Measurements from ENCODE around the gene TUBA3E. TPM values are rescaled to one million over a fixed set of nuclear protein-coding genes. Genes with fewer than 3 reads are reported as not detected.
"Not testable (repeated sequence)": the region's sequence is repeated elsewhere in the genome, so short reads cannot be mapped to it uniquely, and the experiment has no call there.

Gene TUBA3E
- polyA plus RNA-seq, 1 donor from 2014 or later = not detected

DNA sequence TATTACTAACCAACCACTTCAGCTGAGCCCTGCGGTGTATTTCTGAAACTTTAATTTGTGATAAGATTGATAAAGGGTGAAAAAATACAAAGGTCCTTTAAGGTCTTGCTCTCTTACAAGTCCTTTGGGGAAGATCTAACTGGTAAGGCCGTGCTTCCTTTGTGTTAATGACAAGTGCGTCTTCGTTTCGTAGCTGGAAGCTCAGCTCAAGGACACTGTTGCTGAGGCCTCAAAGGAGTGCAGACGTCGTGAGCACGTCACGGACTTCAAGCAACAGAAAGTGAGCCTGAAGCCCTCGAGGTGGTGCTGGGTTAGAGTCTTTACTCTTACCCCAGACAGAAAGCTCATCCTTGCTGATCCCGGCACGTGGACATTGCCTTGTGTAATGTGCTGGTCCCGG, 8.8 kb upstream of the TUBA3E start:
- not testable (repeated sequence) for H3K4me1 Mint-ChIP-seq, H3K4me3 Mint-ChIP-seq, H3K27ac Mint-ChIP-seq, H3K9me3 Mint-ChIP-seq, H3K36me3 Mint-ChIP-seq, H3K27me3 Mint-ChIP-seq

DNA sequence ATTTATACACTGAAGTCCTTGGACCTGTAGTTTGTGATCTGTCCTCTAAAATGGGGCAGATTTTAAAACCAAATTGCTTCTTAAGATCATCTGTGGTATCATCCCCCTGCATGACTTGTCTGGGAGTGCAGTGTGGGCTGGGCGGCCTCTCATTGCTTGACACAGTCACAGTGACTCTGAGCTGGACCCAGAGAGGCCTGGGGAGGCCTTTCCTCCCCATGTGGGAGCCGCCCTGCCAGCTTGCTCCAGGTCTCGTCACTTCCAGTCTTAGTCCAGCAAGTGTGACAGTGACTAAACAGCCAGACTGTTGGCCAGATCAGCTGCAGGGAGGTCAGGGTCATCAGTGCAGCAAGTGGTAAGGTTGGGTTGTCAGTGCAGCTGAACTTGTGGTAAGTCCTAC, 4.9 kb upstream of the TUBA3E start:
- H3K27ac Mint-ChIP-seq, H3K4me3 Mint-ChIP-seq, H3K9me3 Mint-ChIP-seq, H3K4me1 Mint-ChIP-seq, H3K36me3 Mint-ChIP-seq, H3K27me3 Mint-ChIP-seq: not testable (repeated sequence)

DNA sequence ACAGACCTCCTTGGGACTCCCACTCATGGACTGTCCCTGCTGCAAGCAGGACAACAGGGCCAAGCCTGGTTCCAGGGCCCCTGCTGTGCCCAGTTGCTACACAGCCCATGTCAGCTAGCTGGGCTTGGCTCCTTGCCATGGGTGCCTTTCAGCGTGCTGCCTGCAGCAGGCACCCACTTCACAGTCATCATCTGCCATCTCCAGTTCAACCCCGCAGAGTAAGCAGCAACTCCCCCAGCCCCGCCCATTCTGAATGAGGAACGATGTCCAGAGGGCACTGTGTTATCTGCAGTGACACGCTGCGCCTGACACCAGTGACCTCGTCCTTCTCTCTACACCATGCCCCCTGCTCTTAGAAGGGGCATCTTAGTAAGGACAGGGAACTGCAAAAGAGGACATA, 4.3 kb upstream of the TUBA3E start:
- not testable (repeated sequence) for H3K9me3 Mint-ChIP-seq, H3K4me3 Mint-ChIP-seq, H3K27me3 Mint-ChIP-seq, H3K36me3 Mint-ChIP-seq, H3K4me1 Mint-ChIP-seq, H3K27ac Mint-ChIP-seq

DNA sequence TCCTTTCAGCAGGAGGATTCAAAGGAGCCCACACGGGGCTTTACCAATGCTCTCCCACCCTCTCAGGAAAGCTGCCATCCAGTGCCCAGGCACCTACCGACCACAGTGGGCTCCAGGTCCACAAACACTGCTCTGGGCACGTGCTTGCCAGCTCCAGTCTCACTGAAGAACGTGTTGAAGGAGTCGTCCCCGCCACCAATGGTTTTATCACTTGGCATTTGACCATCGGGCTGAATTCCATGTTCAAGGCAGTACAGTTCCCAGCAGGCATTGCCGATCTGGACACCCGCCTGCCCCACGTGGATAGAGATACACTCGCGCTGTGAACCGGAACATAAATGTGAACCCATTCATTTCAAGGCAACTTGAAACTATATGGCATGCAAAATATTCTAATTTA, 2.2 kb downstream of the TUBA3E start:
- not testable (repeated sequence) for H3K36me3 Mint-ChIP-seq, H3K4me3 Mint-ChIP-seq, H3K27me3 Mint-ChIP-seq, H3K4me1 Mint-ChIP-seq, H3K27ac Mint-ChIP-seq, H3K9me3 Mint-ChIP-seq

DNA sequence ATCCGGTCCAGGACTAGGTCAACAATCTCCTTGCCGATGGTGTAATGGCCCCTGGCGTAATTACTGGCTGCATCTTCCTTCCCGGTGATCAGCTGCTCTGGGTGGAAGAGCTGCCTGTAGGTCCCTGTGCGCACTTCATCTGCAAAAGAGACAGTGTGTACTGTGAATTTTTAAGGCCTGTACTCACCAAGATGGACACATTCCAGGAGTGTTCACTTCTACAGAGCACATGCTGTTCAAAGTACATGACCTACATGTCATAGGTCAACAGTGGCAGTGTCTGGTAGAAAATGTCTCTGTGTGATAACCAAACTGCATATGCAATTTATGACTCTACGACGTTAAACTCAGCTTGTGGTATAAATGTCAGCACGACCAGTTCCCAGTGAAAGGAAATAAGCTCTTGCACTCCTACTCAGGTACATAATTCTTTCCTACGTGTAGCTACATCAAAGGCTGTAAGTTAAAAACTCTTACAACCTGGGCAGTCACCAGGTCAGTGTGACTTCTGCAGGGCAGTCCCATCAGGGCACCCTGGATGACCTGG, 3.1 kb downstream of the TUBA3E start:
- not testable (repeated sequence) for H3K9me3 Mint-ChIP-seq, H3K27ac Mint-ChIP-seq, H3K4me3 Mint-ChIP-seq, H3K4me1 Mint-ChIP-seq, H3K27me3 Mint-ChIP-seq, H3K36me3 Mint-ChIP-seq

DNA sequence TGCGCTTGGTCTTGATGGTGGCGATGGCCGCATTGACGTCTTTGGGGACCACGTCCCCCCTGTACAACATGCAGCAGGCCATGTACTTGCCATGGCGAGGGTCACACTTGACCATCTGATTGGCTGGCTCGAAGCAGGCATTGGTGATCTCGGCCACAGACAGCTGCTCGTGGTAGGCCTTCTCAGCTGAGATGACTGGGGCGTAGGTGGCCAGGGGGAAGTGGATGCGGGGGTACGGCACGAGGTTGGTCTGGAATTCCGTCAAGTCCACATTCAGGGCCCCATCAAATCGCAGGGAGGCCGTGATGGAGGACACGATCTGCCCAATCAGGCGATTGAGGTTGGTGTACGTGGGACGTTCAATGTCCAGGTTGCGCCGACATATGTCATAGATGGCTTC, 4.4 kb downstream of the TUBA3E start:
- not testable (repeated sequence) for H3K27me3 Mint-ChIP-seq, H3K4me1 Mint-ChIP-seq, H3K27ac Mint-ChIP-seq, H3K36me3 Mint-ChIP-seq, H3K4me3 Mint-ChIP-seq, H3K9me3 Mint-ChIP-seq

DNA sequence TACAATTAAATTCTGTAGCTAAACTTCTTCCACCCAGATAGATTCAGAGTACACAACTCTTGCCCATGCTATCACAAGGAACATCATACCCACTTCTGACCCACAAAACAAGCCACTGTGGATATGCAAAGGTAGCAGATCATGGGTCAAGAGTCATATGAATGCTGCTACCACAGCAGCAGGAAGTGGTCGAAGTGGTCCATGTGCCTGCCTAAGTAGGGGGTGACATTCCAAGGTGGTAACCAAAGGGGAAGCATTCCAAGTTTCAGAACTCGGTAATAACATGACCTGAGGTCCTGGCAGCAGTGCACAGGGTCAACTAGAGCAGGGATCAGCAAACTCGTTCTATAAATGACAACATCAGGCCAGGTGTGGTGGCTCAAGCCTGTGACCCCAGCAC, 5.8 kb downstream of the TUBA3E start:
- H3K27me3 Mint-ChIP-seq, H3K4me3 Mint-ChIP-seq, H3K9me3 Mint-ChIP-seq, H3K4me1 Mint-ChIP-seq, H3K27ac Mint-ChIP-seq, H3K36me3 Mint-ChIP-seq: not testable (repeated sequence)

DNA sequence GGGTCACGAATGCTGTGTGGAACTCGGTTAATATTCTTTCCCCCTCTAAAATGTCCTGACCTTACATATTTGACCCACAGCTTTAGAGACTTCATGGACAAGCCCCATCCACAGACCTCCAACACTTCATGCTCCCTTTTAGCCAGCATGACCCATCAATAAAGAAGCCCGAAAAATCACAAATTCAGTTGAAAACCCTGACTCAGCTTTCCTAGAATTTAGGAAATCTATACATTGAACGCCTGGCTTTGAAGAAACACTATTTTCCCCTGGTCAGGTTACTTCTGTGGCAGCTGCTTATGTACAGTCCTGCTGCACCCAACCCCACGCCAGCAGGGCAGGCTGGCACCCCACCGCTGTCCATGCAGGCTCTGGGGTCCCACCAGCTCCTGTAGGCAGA, 6.9 kb downstream of the TUBA3E start:
- H3K36me3 Mint-ChIP-seq, H3K9me3 Mint-ChIP-seq, H3K4me3 Mint-ChIP-seq, H3K27ac Mint-ChIP-seq, H3K27me3 Mint-ChIP-seq, H3K4me1 Mint-ChIP-seq: not testable (repeated sequence)

DNA sequence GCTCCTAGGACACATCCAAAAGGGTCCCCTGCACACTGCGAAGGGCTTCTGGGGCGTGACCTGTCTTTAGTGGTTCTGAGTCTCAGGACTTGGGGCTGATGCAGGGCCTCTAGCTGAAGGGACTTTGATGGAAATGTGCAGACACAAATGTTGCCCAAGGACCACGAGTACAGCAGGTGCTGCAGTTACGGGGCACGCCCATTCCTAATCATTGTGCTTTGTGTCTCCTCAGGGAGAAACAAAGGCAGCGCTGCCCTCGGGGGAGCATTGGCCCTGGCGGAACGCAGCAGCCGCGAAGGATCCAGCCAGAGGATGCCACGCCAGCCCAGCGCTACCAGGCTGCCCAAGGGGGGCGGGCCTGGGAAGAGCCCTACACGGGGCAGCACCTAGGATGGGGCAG, 8.0 kb downstream of the TUBA3E start:
- no peak overlapping the region for H3K27ac Mint-ChIP-seq
- H3K4me3 Mint-ChIP-seq = no peak overlapping the region
- H3K27me3 Mint-ChIP-seq = no peaks in the 10 kb centered on the region
- H3K36me3 Mint-ChIP-seq = peaks cover 2% of the 10 kb centered on the region
- no peaks in the 10 kb centered on the region for H3K9me3 Mint-ChIP-seq
- H3K4me1 Mint-ChIP-seq = peaks cover 0 to 3% (median 0%) of the 10 kb centered on the region in 3 donors

DNA sequence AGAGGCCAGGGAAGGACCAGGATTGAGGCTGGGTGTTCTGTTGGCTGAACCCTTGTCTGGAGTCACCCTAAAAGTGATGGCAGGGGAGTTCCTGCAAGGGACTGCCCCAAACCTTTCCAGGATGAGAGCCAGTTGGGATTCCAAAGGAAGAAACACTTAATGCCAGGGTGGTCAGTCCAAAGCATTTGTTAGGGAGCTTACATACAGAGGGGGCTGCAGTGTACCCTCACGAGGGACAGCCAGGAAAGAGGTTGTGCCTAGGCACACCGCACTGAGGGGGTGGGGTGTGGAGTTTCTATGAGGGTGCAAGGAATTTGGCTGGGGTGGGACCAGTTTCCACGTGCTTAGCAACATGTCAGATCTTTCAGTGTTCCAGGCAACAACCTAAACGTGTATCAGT, 9.3 kb downstream of the TUBA3E start:
- not testable (repeated sequence) for H3K9me3 Mint-ChIP-seq, H3K27ac Mint-ChIP-seq, H3K4me1 Mint-ChIP-seq, H3K4me3 Mint-ChIP-seq, H3K36me3 Mint-ChIP-seq, H3K27me3 Mint-ChIP-seq

DNA sequence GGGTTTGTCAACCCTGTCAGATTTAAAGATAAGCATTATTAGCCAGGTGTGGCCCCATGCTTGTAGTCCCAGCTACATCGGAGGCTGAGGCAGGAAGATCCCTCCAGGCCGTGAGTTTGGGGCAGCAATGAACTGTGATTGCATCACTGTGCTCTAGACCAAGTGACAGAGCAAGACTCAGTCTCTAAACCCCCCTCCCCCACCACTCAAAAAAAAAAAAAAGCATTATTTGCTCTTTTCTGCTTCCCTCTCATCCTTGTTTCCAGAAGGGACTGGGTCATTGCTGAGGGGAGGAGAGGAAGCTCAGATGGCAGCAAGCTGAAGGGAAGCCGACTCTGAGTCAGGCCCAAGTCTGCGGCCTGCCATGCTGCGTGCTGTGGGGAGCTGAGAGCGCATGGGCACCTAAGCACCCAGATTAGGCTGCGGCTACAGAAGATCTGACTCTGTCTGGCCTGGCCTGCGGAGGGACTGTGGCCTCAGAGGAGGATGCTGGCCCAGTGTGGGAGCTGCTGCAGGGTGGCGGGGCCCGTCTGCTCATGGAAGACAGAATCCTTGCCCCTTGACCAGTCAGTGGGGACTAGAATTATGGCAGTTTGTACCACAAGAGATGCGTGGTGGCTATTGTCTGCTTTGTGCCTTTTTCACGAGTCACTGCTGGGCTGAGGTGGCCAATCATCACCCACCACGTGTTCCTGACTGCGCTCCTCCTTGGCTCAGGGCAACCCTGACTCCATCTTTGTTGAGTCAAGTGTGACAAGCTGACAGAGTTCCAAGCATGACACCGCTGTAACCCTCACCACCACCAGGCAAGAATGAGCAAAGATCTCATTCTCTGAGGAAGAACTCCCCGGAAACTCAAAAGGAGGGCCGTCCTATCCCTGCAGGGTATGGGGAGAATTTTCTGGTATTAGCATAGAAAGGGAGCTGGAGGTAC, 10.1 kb downstream of the TUBA3E start:
- not testable (repeated sequence) for H3K4me1 Mint-ChIP-seq, H3K9me3 Mint-ChIP-seq, H3K36me3 Mint-ChIP-seq, H3K27ac Mint-ChIP-seq, H3K27me3 Mint-ChIP-seq
- H3K4me3 Mint-ChIP-seq = peak overlapping the region in 1 of 4 donors; percentile 52

DNA sequence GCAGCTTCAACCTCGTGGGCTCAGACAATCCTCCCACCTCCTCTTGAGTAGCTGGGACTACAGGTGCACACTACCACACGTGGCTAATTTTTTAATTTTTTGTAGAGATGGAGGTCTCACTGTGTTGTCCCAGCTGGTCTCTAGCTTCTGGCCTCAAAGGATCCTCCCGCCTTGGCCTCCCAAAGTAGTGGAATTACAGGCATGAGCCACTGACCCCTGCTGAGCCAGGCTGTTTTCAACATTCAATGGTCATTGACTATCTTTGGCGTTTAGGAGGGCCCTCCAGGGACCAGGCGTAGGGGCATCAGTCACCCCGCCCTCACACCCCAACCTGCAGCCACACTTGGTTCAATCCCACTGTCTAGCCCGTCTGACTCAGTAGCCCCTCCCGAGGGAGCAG, 11.0 kb downstream of the TUBA3E start:
- Mint-ChIP-seq H3K27me3 (no peaks in the 10 kb centered on the region), H3K27ac (no peak overlapping the region), H3K4me1 (peaks cover 0 to 7% (median 3%) of the 10 kb centered on the region in 3 donors), H3K36me3 (peaks cover 1% of the 10 kb centered on the region), H3K4me3 (peak overlapping the region in 1 of 4 donors; percentile 52), H3K9me3 (no peaks in the 10 kb centered on the region)

DNA sequence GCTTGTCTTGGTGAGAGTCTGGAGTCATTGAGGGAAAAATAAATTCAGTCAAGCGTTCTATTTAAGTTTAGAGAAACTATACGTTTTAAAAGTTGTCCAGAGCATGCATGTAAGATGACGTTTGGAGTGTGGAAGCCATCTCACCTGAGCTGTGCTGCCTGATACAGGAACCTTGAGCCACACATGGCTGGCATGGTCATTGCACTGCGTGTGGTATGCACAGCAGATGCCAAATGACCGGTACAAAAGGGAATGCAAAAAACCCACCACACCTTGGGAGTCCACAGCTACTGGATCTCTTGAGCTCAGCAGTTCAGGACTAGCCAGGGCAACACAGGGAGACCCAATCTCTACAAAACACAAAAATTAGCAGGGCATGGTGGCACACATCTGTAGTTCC, 11.8 kb downstream of the TUBA3E start:
- Mint-ChIP-seq H3K27me3 (no peaks in the 10 kb centered on the region), H3K4me3 (peak overlapping the region in 1 of 4 donors; percentile 29), H3K27ac (peak overlapping the region in 1 of 3 donors; percentile 35), H3K36me3 (peaks cover 1% of the 10 kb centered on the region), H3K4me1 (peaks cover 0 to 8% (median 3%) of the 10 kb centered on the region in 3 donors), H3K9me3 (no peaks in the 10 kb centered on the region)

DNA sequence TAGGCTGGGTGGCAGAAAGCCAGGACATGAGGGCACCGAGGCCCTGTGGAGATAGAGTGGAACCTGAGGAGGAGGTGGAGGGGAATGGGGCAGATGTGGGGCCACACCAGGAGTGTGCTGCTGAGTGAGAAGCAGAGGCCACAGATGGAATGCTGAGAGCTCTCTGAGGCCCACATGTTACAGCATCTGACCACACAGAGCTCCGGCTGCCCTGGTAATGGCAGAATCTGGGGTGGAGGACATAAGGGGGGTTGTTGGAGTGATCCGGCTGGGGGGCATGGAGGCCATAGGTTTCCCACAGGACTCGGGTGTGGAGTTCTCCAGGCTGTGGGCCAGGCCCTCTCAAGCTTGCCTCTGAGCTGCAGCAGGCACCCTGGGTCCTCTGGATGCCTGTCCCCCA, 12.3 kb downstream of the TUBA3E start:
- Mint-ChIP-seq H3K4me1 (peaks cover 0 to 9% (median 4%) of the 10 kb centered on the region in 3 donors), H3K4me3 (peak overlapping the region in 1 of 4 donors; percentile 29), H3K27me3 (no peaks in the 10 kb centered on the region), H3K27ac (peak overlapping the region in 1 of 3 donors; percentile 35), H3K9me3 (no peaks in the 10 kb centered on the region), H3K36me3 (peaks cover 1% of the 10 kb centered on the region)

DNA sequence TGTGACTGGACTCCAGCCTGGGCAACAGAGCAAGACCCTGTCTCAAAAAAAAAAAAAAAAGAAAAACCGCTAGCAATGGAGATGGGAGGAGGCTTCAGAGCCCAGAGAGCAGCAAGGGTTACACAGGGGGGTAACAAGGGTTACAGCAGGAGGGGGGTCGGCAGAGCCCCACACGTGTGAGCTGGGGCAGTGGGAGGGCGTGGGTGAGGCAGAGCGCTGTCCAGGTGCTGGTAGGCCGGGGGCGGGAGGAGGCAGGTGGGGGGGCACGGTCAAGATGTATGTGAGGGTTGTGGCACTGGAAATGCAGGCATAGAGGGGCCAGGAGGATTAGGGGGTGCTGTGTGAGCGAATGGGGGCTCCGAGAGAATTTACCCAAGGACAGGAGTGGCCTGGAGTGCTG, 12.8 kb downstream of the TUBA3E start:
- peak overlapping the region in 1 of 4 donors; percentile 17 for H3K4me3 Mint-ChIP-seq

More for the DNA sequence above, 12.8 kb downstream of the TUBA3E start:
- Mint-ChIP-seq H3K27ac (peak overlapping the region in 1 of 3 donors; percentile 35), H3K9me3 (no peaks in the 10 kb centered on the region), H3K27me3 (no peaks in the 10 kb centered on the region), H3K36me3 (peaks cover 1% of the 10 kb centered on the region), H3K4me1 (peaks cover 0 to 10% (median 8%) of the 10 kb centered on the region in 3 donors)

Data from IgD-negative memory B cell (primary cell).